Breast epithelium (tissue), 3 donors: ENCODE measurements around the gene FHAD1.

ENCODE experiments used
- POLR2A ChIP-seq: fragments of 450-650 bp; IDR thresholded peaks from one replicate; pipeline ENCODE4 v1.6.1; 2016; ENCODE audit warnings: antibody characterized with exemption, mild to moderate bottlenecking, moderate library complexity
- TF ChIP-seq, protein P1 (sequence below), 3 donors: fragments of 450-650 bp; IDR thresholded peaks; one replicate each; pipeline ENCODE4 v1.5.1; 2016 to 2017; ENCODE audit warnings: antibody characterized with exemption in 3 of 3, mild to moderate bottlenecking in 3 of 3, moderate library complexity in 3 of 3

GRCh38 chr1:15309687-15310086 is 62.7 kb downstream of the FHAD1 start:
- TF ChIP-seq, protein P1, sequence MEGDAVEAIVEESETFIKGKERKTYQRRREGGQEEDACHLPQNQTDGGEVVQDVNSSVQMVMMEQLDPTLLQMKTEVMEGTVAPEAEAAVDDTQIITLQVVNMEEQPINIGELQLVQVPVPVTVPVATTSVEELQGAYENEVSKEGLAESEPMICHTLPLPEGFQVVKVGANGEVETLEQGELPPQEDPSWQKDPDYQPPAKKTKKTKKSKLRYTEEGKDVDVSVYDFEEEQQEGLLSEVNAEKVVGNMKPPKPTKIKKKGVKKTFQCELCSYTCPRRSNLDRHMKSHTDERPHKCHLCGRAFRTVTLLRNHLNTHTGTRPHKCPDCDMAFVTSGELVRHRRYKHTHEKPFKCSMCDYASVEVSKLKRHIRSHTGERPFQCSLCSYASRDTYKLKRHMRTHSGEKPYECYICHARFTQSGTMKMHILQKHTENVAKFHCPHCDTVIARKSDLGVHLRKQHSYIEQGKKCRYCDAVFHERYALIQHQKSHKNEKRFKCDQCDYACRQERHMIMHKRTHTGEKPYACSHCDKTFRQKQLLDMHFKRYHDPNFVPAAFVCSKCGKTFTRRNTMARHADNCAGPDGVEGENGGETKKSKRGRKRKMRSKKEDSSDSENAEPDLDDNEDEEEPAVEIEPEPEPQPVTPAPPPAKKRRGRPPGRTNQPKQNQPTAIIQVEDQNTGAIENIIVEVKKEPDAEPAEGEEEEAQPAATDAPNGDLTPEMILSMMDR (IDR thresholded peaks at IDR 0.05), result no peak
- TF ChIP-seq POLR2A, result no peak
